SIG-M5 treated with dmso at 0.1 percent for 504 hours (cell line): ENCODE measurements around the gene EIF4EBP3.
"Not testable (repeated sequence)": the region's sequence is repeated elsewhere in the genome, so short reads cannot be mapped to it uniquely, and the experiment has no call there.

Experiments
- DNase-seq: peaks from one replicate; lab custom pipeline; 2025; ENCODE audit not compliant: unreplicated experiment; lab: John Stamatoyannopoulos, UW

EIF4EBP3 gene

GRCh38 chr5:140575309-140575708 is 27.8 kb downstream of the EIF4EBP3 start:
- peak; percentile 39 for DNase-seq

- DNase-seq: peak; percentile 26
These were observed 29.3 kb downstream of the EIF4EBP3 start for GRCh38 chr5:140576776-140577201.

- DNase-seq: not testable (repeated sequence)
These were observed 31.8 kb downstream of the EIF4EBP3 start for GRCh38 chr5:140579188-140579747.

GRCh38 chr5:140587495-140587894 is 40.0 kb downstream of the EIF4EBP3 start:
- DNase-seq: no peak

GRCh38 chr5:140588311-140589070 is 41.0 kb downstream of the EIF4EBP3 start:
- no peak for DNase-seq

GRCh38 chr5:140590861-140591260 is 43.4 kb downstream of the EIF4EBP3 start:
- no peak for DNase-seq

GRCh38 chr5:140591747-140592372 is 44.4 kb downstream of the EIF4EBP3 start:
- DNase-seq: peak; percentile 52

- not testable (repeated sequence) for DNase-seq
These were observed 45.6 kb downstream of the EIF4EBP3 start for GRCh38 chr5:140593070-140593469.

GRCh38 chr5:140594169-140594568 is 46.7 kb downstream of the EIF4EBP3 start:
- no peak for DNase-seq

GRCh38 chr5:140595538-140596300 is 48.3 kb downstream of the EIF4EBP3 start:
- peak; percentile 95 for DNase-seq

GRCh38 chr5:140596321-140596741 is 48.9 kb downstream of the EIF4EBP3 start:
- no peak for DNase-seq

- DNase-seq: no peak
These were observed 51.4 kb downstream of the EIF4EBP3 start for GRCh38 chr5:140598836-140599235.
